ENCODE data around the gene TMTC1.

TMTC1 gene

DNA sequence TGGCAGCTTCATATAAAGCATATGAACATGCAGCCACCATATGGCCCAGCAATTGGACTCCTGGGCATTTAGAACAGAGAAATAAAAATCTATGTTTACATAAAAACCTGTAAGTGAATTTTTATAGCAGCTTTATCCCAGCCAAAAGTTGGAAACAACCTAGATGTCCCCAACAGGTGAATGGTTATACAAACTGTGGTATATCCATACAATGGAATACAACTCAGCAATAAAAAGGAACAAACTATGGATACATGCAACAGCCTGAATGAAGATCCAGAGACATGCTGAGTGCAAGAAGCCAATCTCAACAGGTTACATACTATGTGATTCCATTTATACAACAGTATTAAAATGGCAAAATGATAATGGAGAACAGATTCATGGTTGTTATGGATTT is 3.7 kb downstream of the TMTC1 start:
- no peak for DNase-seq (ENCODE audit: low read depth)

DNA sequence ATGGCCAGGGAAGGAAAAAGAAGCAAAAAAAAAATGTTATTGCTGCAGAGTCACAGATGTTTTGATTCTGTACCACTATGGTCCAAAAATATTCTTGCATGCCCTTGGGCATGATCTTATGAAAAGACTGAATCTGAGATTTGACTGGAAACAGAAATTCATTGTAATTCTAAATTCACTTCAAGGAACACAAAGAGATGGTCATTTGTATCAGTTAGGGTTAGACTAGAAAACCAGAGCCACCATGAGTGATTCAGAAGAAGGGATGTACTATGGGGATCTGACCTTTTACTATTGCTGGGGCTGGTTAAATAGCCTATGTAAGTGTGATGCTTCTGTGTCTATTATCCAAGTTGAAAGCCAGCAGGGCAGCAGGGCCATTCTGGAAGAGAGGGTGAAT is 5.2 kb downstream of the TMTC1 start:
- no peak for DNase-seq (ENCODE audit: low read depth)

DNA sequence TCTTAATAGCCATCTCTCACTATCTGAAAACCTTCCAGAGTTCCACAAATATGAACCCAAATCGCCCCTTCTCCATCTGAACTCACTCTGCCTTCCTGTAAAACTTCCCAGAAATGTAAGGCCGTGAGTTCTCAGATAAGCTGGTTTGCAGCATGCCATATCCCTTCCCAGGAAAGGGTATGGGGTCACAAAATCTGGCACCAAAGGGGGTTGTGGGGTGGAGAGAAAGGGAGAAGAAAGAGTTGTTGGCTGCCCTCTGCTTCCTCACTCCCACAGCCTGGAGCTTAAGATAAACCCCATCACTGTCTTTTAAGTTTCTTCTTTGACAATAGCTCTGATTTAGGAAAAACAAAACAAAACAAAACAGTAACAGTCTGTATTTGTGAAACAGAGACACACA is 10.7 kb downstream of the TMTC1 start:
- no peak for DNase-seq (ENCODE audit: low read depth)

DNA sequence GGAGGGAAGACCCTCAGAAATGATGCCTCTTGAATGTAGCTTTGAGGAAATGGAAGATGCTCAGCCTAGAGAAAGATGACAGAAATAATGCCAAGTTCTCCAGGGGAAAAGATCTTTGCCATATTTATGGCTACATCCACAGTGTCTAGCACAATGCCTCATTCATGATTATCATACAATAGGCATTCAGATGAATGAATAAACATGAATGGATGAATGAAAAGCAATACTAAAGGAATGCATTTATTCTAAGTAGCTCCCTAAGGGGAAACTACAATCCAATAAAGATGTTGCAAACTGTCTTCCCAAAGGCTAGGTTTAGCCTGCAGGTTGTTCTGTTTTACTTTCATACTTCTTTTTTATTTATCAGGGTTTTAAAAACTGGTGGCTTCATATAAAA is 12.0 kb downstream of the TMTC1 start:
- no peak for DNase-seq (ENCODE audit: low read depth)

DNA sequence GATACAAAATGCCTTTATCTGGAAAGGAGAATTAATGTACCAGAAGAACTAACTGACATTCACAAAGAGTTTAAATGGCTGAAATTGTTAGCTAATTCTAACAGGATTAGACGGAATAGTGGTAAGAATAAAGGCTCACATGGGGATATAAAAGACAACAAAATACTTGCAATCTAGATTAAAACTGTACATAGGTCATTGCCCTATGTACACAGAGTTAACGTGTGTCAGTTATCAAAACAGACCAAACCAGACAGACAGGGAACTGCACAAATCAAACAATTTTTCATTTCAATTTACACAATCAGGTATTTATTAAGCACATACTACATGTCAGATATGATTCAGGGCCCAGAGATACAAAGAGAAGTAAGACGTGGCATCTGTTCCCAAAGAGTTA is 12.6 kb downstream of the TMTC1 start:
- DNase-seq (ENCODE audit: low read depth): no peak

DNA sequence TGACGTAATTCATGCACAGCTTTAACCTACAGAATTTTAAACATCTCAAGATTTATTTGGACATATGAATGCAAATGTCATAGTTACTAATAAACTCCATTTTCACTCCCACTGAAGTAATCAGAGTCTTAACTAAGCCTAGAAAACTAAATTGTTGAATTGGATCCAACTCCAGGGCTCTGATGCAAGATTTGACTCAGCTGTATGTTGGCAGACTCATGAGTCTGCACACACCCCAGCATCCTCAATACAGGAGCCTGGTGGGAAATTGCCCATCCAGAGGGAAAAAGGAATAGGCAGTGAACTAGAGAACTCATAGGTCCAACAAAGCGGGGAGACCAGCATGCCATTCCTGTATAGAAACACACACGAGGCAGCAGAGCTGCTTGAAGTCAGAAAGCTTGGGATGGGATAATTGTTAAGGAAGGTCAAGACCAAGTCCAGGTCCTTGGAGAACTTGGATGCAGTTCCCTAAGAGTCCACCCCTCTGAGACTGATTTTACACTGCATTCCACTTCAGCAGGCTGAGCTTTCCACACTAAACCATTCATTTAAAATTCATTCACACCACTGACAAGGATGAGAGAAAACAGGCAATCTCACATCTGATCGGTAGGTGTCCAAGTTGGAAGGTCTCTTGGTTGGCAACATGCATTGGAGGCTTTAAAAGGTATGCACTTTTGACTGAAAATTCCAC is 14.4 kb downstream of the TMTC1 start:
- no peak for DNase-seq (ENCODE audit: low read depth)

DNA sequence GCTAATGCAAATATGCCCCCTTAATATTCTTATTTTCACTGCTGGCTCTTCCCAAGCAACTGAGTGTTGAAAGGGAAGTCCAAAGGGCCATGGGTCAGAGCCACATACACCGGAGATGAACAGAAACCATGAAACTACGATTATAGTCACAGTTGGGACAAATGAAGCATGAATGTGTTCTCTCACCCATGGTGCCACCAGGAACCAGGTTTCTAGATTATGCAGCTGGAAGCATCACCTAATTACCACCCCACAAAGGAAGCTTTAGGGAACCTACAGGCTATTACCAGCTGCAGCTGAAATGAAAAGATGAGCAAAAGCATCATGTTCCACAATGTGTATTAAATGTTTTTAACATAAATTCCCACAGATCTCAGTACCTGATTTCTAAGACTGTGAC is 15.4 kb downstream of the TMTC1 start:
- no peak for DNase-seq (ENCODE audit: low read depth)

DNA sequence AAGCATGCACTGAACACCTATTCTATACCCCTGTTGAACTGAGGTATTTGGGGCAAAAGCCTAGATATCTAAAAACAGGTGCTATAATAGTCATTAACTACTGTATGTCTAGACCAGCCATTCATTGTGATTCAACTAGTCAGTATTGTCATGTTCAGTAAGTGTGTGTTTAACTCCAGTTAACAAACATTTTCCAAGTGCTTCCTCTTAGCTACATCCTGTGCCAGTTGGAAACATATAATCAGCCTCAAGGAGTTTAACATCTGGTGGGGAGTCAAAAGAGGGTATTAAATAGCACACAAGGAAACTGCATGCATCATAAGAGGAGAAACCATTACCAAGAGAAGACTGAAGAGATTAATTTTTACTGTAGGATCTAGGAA is 20.4 kb downstream of the TMTC1 start:
- no peak for DNase-seq (ENCODE audit: low read depth)

DNA sequence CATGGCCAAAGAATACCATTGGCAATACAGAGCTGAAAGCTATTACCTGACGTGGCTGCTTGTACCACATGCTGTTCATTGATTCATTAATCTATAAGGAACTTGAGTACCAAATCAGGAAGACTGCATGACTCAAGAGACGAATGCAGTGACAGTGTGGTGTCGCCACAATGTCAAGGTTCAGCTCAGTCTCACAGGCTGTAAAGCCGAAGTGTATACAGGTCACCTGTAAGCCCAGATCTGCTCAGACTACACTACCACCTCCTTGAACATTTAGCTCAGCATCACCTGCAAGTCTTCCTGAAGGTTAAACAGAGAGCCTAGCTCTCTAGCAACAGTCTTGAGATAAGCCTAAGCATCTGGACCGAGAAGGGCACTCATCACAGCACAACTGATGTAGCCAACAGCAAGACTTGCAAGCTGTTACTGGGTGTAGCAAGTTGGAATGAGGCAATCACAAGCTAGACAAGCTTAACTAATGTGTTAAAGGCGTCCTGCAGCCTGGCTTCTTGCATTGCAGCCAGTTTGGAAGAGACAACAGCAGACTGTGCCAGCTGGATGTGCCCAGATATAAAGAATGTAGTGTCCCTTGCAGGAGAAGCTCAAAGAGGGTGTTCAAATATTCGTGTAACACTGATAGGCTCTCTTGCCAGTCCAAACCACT is 21.0 kb downstream of the TMTC1 start:
- DNase-seq (ENCODE audit: low read depth): no peak

DNA sequence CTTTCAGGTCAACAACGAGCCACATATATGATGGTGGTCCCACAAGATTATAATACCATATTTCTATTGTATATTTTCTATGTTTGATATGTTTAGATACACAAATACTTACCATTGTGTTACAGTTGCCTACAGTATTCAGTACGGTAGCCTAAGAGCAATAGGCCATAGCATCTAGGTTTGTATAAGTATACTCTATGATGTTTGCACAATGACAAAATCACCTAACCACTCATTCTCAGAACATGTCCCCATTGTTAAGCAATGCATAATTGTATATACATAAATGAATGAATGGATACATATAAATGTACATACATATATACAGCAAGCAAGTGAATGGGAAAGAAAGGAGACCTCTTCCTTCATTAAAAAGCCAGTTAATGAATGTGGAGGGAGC is 23.8 kb downstream of the TMTC1 start:
- DNase-seq (ENCODE audit: low read depth): no peak

DNA sequence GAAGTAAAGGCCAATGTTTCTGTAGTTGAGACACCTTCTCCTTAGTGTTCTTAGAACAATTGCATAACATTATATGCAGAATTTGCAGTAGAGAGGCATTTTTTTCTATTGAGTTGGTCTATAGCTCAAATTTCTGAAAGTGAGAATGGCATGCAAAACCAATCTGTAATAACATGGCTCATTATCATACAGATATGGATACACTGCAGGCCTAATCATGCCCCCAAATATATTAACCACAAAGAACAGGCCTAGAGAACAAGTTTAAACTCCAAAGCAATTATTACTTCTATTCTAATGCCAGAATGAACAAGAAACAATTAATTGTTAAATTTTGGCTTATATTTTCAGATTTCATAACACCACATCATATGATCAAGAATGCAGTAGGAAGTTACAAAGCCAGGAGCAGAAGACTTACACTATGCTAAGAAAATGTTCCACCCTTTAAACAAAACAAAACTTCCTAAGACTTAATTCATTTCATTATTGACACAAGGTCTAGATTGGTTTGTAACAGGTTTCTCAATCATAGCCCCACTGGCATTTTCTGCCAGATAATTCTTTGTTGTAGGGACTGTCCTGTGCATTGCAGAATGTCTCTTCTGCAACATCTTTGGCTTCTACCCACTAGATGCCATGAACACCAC is 26.9 kb downstream of the TMTC1 start:
- DNase-seq (ENCODE audit: low read depth): no peak

DNA sequence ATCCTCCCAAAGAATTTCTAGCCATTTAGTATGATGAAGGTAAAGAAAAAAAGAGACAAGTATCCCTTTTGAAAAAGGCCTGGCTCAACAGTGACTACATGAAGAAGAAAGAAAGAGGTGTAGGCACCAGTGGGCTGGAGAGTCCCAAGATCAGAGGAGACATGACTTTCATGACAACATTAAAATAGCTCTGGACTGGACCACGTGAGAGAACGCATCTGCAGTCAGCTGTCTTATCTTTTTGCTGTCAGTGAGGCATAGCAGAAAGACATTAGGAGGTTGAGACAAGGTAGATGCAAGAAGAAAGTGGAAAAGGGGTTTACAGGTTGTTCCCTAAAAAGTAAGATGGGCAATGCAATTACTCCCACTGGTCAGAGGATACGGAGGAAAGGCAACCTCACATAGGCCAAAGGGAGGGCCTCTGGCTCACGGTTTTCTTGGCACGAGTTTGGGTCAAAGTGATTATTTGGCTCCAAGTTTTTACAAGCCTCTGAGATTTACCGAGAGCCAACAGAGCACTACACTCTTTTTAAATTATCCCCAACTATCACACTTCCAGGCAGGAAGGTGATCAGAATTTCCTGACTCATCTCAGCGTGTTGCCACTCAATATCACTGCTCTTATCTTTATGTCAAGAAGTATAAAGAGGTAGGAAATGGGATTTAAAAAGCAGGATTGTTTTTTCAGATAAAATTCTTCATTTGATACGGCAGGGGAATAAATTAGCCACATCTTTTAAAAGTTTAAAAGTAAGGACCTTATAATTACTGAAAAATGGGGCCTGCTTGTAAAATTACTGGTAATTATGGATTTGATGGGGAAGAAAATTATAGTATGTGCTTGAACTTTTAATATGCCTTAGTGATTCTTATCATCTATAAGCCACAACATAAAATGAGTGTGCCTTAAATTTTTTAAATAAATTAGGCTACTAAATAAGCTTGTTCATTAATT is 29.2 kb downstream of the TMTC1 start:
- DNase-seq (ENCODE audit: low read depth): no peak

DNA sequence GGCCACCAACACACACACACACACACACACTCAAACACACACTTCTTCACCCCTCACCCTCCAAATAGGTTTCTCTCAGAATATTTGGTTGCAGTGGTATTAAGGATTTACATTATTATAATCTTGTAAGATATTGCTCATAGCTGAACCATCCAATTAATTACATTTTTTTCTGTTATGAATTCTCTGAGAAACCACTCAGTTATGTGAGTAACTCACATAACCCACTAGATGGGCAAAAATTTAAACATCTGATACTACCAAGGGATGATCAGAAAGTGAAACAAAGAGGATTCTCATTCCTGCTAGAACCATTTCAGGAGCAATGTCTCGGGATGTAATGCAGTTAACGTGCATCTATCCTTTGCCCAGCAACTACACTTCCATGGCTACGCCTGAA is 31.6 kb downstream of the TMTC1 start:
- no peak for DNase-seq (ENCODE audit: low read depth)

DNA sequence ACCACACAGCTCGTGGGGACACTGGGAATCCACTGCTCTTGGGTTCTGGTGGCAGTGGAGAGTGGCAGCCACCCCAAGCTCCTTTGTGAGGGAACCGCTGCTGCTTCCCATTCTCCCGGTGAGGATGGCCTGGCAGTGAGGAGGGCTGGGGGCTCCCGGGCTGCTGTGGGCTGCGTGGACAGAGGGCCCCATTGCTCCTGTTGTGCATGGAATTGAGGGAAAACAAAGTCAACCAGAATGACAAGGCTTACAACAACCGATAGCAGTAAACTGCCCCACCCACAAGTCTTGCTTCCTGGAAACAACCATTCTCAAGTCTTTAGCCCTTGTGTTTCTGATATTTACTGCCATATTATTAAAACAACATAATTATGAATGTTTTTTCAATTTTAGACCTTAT is 32.1 kb downstream of the TMTC1 start:
- no peak for DNase-seq (ENCODE audit: low read depth)

DNA sequence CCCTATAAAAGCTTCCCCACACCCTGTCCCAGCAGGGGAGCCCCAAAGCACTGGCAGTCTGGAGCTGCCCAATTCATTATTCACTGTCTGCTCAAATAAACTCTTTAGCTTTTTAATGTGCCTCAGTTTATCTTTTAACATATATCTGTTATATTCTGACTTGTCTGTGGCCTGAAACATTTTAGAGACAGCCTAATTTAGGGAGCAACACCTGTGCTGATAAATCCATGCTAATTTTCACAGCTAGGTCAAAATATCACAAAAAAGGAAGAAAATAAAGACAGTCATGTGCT is 32.9 kb downstream of the TMTC1 start:
- DNase-seq (ENCODE audit: low read depth): no peak

DNA sequence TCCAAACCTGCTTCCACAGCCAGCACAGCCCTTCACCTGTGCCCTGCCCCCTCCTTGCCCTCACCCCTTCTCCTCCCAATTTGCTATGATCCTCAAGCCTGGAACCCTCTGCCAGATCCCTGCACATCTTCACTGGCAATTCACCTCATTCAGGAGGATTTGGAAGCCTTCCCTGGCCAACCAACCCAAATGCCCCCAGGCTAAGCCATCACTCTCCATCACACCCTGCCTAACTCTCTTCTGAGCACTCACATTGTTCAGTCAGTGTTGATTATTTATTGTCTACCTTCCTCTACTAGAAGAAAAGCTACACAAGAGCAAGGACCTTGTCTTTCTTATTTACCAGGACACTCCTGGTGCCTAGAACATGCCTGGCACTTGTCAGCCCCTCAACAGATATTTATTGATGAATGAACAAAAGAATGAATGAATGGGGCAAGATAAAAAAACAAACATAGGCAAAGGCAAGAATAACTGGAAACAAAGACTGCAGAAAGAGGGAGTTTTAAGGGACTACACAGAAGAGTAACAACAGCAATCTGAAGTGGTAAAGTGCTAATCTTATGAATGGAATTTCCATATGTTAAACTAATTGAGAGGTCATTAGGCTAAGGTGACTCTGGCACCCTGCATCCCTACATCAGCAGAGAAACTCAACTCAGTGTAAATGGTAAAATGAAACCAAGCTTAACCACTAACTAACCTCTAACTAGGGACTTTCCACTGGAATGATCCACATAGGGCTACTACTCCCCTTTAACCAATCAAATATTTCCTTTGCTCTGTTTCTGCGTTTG is 33.4 kb downstream of the TMTC1 start:
- no peak for DNase-seq (ENCODE audit: low read depth)

DNA sequence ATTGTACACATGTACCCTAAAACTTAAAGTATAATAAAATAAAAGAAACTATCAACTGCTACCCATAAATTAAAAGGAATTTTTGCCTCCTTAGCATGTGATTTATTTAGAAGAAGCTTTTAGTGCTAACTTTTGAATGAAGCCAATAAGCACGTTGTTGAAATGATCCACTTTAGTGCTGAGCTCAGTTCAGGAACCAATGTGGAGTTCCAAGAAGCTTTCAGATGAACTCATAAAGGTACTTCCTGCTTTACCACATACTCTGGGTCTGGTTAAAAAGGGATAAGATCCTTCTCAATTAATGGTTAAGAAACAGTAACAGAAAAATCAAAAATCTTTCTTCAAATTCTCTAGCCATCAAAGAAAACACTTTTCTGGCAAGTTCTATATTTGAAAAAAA is 39.4 kb downstream of the TMTC1 start:
- DNase-seq (ENCODE audit: low read depth): no peak

DNA sequence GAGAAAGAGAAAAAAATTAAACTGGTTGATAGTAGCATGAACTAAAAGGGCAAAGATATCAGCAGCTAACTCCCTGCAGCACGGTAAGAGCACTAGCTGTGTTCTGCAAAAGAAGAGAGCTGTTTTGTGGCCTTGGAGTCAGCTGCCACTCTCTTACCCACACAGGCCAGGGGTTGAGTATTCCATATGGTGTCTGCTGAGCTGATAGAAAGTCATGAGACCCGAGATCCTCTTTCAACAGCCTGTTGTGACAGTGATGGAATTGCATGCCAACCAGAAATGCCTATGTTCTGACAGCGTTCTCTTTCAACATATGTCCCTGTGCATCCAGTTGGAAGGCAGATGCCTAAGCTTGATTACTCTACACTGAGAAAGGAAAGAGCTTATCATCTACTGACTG is 39.9 kb downstream of the TMTC1 start:
- no peak for DNase-seq (ENCODE audit: low read depth)

DNA sequence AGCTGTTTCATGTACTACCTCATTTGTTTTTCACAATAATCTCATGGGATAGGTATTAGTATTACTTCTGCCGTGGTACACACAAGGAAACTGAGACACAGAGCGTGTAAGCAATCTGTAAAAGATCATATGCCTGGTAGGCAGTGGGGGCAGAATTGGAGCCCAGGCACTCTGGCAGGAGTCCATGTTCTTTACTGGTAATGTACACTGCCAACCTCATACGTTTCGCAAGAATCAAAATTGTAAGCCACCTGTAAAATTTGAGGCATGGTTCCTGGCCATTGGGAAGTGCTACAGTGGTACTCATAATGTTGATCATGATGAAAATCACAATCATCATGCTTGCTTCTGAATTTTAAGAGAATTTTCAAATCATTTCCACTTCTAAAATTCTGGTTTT is 40.7 kb downstream of the TMTC1 start:
- DNase-seq (ENCODE audit: low read depth): no peak

DNA sequence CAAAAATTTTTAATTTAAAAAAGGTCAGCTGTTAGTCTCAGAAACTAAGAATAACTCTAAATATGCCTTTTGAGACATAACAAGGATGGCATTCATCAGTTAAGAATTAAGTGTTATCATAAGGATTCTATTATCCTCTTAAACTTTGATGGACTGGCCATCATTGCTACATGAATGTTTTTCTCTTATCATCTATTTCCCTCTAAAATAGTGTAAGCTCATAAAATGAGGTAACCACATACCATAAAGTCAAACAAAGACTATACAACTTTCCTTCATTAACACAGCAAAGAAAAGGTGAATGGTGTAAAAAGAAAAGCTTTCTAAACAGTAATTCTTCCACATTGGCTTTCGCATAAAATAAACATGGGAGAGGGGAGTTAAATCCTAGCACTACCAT is 41.1 kb downstream of the TMTC1 start:
- no peak for DNase-seq (ENCODE audit: low read depth)

DNA sequence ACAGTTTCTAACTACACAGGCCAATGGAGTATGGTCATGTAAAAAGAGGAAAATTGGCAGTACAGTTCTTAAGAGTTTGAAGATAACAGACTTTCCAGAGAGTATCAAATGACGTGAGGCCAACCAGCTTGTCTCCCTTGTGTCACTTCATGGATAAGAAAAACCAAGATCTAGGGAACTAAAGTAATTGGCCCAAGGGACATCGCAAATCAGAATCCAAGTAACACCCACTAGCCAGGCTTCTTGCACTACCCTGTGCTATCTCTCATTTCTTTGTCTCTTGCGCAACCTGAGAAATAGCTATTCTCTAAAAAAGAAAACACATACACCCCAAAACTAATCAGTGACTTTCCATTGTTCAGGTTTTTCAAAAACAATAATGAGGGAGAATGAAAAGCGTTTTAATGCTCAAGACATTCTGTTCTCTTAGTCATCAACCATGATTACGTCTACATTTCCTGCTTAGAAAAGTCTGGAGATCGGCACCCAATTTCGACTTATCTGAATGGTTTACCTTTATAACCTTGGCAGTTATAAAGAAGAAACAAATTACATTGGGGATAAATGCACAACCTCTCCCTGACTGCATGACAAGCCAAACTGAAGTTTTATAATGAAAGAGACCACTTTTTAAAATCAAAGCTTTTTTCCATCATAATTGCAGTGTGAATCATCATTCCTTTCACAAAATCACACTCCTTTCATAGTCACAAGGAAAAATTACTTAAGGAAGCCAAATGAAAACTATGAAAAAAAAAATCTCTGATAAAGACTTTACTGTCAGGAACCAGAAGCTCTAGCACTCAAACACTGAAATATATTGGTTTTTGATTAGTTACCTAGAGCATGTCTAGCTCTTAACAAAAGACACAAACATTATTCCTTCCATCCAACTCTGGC is 42.1 kb downstream of the TMTC1 start:
- no peak for DNase-seq (ENCODE audit: low read depth)

Measured in T-helper 22 cell (primary cell).